IMR-90 (cell line): ENCODE measurements around the gene DCC.

ENCODE experiments used
- CHD1 ChIP-seq: IDR thresholded peaks from 2 replicates; pipeline ENCODE4 v1.6.1; 2012; ENCODE audit warnings: low read depth, low read length, improper control_type of control experiment
- CTCF ChIP-seq: conservative IDR thresholded peaks from 2 replicates; pipeline ENCODE4 v1.5.1; 2012; ENCODE audit warnings: mild to moderate bottlenecking, low read depth, low read length, improper control_type of control experiment
- MXI1 ChIP-seq: IDR thresholded peaks from 2 replicates; pipeline ENCODE4 v1.6.1; 2012; ENCODE audit warnings: low read depth, mild to moderate bottlenecking, low read length, moderate library complexity, borderline replicate concordance
- NFE2L2 ChIP-seq: fragments of 150-350 bp; IDR thresholded peaks from 2 replicates; pipeline ENCODE4 v1.6.1; 2016; ENCODE audit warnings: low read depth, mild to moderate bottlenecking, low read length
- POLR2A ChIP-seq: IDR thresholded peaks from 2 replicates; pipeline ENCODE4 v1.6.1; 2012; ENCODE audit warnings: mild to moderate bottlenecking, low read depth, low read length
- RAD21 ChIP-seq: IDR thresholded peaks from 2 replicates; pipeline ENCODE4 v1.6.1; 2012; ENCODE audit warnings: low read length, improper control_type of control experiment
- RFX5 ChIP-seq: IDR thresholded peaks from 2 replicates; pipeline ENCODE4 v1.8.0; 2012; ENCODE audit warnings: low read depth, mild to moderate bottlenecking, low read length, moderate library complexity
- USF2 ChIP-seq: fragments of 150-350 bp; IDR thresholded peaks from 2 replicates; pipeline ENCODE4 v1.6.1; 2017; ENCODE audit warnings: mild to moderate bottlenecking, antibody characterized with exemption, low read length, low read depth

DNA sequence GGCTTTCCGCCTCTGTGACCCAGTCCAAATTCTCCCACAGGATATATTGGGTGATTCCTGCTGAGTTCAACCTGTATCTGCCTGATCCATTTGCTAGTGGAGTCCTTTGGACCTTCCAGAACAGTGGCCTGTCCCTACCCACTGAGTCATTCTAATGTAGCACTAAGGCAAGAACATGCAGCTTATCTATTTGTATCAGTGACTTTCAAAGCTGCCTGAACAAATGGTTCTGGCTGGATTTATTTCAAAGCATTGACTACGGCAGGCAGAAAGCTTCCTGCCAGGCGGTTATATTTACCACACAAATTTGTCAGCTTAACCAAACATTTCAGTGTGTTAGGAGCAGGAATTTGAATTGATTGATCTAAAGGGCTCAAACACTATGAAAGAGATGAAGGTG lies 613.4 kb downstream of the DCC start:
- TF ChIP-seq CTCF (no peak), RAD21 (no peak), MXI1 (no peak), CHD1 (no peak), NFE2L2 (no peak), RFX5 (no peak), POLR2A (no peak), USF2 (no peak)
